Retina (tissue), 1 donor: Measurements from ENCODE around the gene TBC1D22B.

Experiments
- DNase-seq: peaks from one replicate; pipeline ENCODE4 v3.0.0-alpha.2; 2016

The TBC1D22B gene

DNA sequence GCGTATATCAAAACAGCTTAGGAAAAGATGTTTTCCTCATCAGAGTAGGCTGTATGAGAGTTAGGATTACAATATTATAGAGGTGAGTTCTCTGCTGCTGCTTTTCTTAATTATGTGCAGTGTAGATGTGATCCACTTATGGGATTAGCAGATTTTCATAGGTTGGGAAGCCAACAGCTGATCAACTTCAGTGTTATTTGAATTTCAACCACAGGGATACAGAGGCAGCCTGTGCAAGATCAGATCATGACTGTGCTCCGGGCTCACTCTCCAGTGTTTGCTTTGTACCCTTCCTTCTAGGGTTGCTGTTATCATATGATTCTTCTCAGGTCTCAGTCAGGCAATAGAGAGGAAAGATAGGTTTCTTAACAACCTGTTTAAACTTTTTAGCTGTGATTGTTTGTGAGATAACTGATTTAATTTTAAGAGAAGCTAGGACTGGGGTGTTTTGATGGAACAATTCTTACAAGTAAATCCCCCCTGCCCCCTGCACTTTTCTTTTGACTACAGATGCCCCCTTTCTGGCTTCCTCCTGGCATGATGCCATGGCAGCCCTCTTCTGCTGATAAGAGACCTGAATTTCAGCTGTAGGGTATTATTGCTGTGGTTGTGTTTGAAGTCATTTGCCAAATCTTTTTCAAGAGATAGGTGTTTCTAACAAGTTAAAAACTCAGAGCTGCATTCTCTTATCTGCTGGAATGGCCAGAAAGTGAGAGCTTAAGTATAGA lies 104.7 kb downstream of the TBC1D22B start:
- no peak for DNase-seq

DNA sequence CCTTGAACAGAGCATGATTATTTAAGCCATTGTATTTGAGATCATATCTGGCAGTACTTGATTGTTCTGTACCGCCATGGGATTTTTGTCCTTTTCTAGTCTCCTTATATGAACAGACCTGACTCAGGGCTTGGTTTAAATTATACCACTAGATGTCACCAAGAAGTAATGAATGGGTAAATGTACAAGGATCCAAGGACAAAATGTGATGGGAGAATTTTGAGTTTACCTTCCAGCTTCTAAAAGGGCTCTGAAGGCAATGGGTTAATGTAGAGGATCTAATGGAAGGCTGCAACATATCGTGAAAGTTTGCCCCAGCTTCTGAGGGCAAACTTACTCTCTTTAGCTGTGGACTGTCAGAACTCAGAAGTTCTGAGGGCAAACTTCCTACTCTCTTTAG lies 108.2 kb downstream of the TBC1D22B start:
- no peak for DNase-seq

- DNase-seq: no peak
Measured at GRCh38 chr6:37366910-37367309, 109.3 kb downstream of the TBC1D22B start.

DNA sequence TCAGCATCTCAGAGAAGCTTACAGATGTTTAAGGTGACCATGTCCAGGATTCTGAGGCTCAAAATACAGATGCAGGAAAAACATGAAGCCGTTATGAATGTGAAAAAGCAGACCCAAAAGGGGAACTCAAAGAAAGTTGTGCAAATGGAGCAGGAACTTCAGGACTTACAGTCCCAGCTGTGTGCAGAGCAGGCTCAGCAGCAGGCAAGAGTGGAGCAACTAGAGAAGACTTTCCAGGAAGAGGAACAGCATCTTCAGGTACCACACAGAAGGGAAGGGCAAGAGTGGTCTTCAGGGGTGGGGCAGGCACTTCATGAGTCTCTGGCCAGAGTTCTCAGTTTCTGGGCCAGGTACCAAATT lies 111.4 kb downstream of the TBC1D22B start:
- DNase-seq: no peak

- DNase-seq: no peak
Measured at GRCh38 chr6:37369321-37370201, 112.0 kb downstream of the TBC1D22B start.

GRCh38 chr6:37371154-37372083 lies 113.8 kb downstream of the TBC1D22B start:
- no peak for DNase-seq

DNA sequence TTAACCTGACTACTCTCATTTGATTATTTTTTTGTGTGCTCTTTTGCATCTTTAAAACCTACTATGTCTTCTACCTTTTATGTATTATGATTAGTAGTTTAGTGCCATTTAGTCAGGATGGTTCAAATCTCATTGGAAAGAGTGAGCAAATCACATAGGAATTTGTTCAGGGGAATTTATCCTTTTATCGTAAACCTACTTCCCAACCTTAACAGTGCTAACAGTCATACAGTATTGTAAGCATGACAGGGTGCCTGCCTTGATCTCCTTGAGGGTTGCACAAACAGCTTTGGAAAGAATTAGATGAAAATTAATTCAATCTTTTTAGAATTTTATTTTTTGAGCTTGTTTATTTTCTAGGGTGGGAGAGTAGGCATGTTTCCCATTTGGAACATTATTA lies 114.5 kb downstream of the TBC1D22B start:
- no peak for DNase-seq

GRCh38 chr6:37373822-37374471 lies 116.4 kb downstream of the TBC1D22B start:
- DNase-seq: no peak

- no peak for DNase-seq
Measured at GRCh38 chr6:37375376-37375775, 117.8 kb downstream of the TBC1D22B start.

DNA sequence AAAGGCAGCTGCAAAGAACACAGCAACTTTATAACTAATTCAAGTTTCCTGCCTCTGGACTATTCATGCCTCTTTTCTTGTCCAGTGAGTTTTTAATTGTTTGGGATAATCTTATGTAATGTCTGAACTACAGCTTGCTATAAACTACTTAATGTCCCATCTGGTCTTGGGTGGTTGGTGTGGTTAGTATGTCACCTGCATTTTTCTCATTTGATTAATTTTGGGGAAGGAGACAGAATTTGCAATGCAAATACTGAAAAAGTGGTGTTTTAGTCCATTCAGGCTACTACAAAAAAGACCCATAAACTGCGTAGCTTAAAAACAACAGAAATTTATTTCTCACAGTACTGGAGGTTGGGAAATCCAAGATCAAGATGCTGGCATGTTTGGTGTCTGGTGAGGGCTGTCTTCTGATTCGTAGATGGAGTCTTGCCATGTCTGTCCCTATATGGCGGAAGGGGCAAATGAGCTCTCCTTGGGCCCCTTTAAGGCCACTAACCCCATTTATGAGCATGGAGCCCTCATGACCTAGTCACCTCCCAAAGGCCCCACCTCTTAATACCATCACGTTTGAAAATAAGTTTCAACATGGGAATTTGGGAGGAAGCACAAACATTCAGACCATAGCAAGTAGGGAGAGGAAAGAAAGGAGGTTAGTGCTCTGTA lies 118.6 kb downstream of the TBC1D22B start:
- no peak for DNase-seq

DNA sequence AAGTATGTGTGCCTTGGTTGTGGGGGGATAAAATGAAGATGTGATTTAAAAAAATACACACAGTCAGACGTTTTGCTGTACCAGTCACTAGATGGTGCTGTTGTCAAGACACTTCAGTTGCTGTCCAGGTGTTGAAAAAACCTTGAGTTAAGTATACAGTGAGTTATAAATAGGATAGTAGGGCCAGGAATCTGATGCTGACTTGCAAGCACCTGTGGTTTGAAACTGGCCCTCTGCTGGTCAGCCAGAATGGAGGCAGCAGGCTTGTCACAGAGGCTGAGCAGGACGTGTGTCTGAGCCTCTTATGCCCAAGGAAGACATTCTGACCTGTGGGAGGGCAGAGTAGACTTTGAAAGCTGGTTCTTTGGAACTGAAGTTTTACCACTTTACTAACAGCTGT lies 124.0 kb downstream of the TBC1D22B start:
- peak; percentile 17 for DNase-seq
